ENCODE results near the gene CLCNKA.

CLCNKA gene

DNA sequence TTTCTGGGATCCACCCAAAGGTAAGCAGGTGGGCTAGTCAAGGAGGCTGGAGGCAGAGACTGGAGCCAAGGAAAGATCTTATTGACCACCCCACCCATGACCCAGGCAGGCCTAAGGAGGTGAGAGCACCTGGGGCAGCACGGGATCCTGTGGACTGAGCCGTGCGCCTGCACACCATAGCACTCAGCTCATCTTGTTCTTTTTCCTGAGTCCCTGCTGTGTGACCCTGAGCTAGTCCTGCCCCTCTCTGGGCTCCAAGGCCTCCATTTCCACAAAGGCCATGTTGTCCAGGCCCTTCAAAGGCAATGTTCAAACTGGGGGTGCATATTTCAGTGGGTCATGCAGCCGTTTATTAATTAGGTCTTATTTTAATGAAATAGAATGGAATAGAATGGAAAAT is 44.4 kb downstream of the CLCNKA start:
- no peak for DNase-seq

- no peak for DNase-seq
Measured at GRCh38 chr1:16067127-16067768, 45.4 kb downstream of the CLCNKA start.

DNA sequence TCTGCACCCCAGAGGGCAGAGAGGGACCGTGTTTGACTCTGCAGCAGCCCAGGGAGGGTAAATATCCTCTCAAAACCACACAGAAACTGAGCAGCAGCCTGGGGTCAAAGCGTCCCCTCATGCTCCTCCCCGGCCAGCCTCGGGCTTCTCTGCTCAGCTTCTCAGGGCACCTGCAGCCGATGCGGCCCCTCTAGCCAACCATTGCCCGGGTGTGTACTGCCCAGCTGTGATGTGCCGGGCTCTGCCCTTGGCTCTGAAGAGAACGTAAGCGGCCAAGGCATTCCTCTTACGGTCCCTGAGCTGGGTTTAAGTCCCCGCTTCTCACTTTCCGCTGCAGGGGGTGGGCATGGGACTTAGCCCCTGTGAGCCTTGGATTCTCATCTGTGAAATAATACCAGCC is 46.1 kb downstream of the CLCNKA start:
- DNase-seq, result no peak

- peak; percentile 27 for DNase-seq
Measured at GRCh38 chr1:16068356-16069270, 46.8 kb downstream of the CLCNKA start.

DNA sequence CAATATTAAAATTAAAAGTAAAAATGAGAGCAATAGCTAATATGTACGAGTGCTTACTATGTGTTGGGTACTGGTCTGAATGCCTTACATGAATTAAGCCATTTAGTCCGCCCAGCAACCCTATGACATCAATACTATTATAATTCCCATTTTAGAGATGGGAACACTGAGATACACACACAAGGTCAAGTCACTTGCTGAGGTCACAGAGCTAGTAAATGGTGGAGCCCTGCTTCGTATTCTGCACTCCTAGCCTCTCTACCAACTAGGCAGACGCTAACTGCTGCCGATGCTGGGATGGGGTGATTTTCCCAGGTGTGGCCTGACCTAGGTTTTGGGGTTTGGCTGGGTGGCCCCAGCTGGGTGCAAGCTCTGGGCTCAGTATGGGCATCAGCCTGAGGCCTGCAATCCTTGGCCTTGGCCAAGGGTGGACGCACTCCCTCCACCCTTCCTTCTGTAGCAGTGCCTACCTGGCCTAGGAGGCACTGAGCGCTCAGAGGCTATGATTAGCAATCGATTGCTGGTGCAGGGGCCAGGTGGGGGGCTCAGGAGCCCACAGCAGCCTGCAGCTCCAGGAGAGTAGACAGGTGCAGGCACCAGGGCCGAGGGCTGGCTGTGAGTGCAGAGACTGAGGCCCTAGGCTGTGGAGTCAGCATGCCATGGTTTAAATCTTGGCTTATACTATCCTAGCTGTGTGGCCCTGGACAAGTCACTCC is 49.0 kb downstream of the CLCNKA start:
- DNase-seq, result no peak

DNA sequence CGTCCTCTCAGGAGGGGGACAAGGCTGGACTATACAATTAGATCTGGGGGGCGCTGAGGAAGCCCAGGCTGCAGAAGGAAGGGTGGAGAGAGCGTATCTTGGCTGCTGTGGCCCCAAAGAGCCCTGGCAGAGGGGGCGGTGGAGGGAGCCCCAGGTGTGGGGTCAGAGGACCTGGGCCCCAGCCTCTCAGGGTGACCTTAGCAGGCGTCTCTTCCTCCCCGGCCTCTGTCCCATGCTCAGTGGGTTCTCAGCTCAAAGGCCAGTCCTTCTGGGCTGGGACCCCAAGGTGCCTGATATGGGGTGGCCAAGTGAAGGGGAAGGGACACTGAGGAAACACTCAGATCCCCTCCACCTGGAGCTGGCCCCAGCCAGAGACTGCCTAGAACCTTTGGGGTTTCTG is 49.8 kb downstream of the CLCNKA start:
- DNase-seq, result no peak

GRCh38 chr1:16072095-16072494 is 50.3 kb downstream of the CLCNKA start:
- no peak for DNase-seq

DNA sequence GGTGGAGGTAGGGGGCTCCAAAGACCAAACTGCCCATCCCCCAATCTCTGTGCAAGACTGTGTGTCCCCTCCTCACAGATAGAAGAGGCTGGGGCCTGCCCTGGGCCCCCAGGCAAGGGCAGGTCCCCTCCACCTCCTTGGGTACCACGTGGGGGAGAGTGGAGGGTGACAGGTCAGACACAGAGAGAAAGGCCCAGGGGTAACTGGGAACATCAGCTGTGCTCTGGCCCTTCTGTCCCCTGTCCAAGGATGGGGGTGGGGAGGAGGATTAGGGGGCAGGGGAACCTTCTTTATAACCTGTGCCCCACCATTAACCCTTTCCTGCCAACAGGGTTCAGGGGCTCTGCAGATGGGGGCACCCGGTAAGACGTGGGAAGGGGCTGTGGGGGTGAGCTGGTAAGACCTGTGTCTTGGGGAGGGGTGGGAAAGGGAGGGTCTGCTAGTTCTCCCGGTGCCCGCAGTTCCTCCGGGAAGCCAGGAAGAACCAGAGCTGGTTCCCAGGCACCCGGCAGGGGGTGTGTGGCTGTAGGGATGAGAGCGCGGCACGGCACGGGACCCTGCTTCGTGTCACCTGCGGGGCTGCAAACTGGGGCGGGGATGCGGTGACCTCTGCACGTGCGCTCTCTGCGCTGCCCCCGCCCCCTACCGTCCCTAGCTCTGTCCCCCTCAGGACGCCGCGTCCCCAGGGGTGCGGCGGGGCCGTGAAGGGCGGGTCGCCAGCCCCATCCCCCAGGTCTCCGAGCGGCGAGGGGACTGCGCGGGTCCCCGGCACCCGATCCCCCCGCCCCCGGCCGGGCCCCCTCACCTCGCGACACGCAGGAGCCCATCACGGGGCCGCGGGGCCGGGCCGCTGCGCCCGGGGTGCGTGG is 51.0 kb downstream of the CLCNKA start:
- DNase-seq, result no peak

- no peak for DNase-seq
Measured at GRCh38 chr1:16073490-16074119, 51.8 kb downstream of the CLCNKA start, which contains the start of gene FAM131C. FAM131C (minus strand) TSS chr1:16073651; CDS start chr1:16073442, 209 bp downstream.

DNA sequence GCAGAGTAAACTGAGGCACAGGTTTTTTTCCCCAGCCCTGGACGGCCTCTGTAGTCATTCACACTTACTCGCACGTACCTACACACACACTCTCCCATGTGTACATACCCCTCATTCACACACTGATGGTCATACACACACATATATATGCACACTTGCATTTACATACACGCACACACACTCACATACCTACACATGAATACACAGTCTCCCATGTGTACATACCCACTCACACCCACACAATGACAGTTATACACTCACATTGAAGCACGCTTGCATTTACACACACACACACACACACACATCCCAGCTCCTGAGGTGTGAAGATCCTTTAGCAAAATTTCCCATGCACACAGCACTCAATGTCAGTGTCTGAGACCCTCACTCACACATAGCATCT is 52.4 kb downstream of the CLCNKA start:
- DNase-seq, result no peak

GRCh38 chr1:16075337-16076030 is 53.6 kb downstream of the CLCNKA start:
- no peak for DNase-seq

DNA sequence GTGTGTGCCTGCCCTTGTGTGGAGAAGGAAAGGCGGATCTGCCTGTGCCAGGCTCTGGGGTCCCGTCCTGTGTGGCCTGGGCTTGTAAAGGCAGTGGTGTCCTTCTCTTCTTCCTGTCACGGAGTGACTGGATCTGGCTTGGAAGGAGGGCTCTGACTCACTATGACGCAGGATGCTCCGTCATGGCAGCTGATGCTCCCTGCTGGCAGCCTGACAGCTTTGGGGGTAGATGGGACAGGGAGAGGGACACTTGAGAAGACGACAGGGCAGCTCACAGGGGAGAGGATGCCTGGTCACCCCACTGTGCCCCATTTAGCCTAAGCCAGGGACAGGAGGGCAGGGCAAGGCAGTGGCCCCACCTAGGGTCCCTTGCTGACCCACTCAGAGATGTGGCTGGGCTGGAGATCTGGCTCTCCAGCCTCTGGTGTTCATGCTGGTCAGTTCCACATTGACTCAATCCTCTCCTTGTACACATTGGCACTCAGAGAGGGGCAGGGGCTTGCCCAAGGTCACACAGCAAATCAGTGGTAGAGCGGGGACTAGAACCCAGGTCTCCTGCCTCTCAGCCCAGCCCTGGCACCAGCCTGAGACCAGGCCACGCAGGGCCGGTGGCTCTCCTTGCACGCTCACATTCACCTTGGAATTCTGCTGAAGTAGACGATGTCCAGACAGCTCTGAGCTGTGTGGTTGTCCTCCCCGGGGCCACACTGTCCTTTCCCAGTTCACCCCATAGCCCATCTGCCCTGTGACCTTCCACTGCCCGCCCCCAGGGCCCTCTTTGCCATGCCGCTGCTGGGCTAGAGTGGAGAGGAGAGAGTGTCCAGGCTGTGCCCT is 54.4 kb downstream of the CLCNKA start:
- DNase-seq, result no peak

- DNase-seq, result no peak
Measured at GRCh38 chr1:16076865-16077238, 55.0 kb downstream of the CLCNKA start.

DNA sequence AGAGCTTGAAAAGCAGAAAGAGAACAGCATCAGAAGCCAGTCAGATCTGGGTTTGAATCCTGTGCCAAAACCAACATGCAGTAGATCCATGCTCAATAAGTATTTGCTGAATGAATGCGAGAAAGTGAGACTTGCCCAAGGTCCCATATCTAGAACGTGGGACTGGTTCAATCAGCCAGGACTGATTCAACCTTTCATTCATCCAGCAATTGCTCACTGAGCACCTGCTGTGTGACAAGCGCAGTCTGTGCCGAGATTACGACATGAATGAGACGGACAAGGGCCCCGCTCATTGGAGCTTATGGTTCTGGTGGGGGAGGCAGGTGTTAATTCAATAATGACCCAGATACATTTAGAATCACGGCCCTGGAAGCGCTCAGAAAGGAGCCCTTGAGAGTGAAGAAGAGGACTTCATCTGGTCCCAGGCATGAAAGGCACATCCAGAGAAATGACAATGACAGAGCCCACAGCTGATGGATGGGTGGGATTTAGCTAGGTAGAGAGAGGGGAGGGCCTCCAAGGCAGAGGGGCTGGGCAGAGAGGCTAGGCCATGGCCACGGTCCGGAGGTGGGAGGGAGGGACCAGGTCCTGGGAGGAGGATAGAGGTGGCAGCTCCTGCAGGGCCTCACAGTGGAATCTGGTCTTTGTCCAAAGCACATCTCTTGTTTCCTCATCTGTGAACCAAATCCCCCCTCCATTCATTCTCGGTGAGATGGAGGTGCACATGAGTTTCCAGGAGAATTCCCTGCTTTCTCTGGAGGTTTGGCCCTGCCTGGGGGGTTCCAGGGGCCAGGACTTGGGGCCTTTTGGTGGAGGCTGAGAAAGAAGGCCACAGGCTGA is 55.8 kb downstream of the CLCNKA start:
- DNase-seq, result no peak

GRCh38 chr1:16078925-16079656 is 57.3 kb downstream of the CLCNKA start:
- peak; percentile 33 for DNase-seq

GRCh38 chr1:16080422-16081150 is 58.8 kb downstream of the CLCNKA start:
- no peak for DNase-seq

- DNase-seq, result no peak
Measured at GRCh38 chr1:16081636-16082035, 59.8 kb downstream of the CLCNKA start.

All from NCI-H2029 (cell line).